ENCODE measurements around the gene RNF186.
"Not testable (repeated sequence)": the region's sequence is repeated elsewhere in the genome, so short reads cannot be mapped to it uniquely, and the experiment has no call there.

DNA sequence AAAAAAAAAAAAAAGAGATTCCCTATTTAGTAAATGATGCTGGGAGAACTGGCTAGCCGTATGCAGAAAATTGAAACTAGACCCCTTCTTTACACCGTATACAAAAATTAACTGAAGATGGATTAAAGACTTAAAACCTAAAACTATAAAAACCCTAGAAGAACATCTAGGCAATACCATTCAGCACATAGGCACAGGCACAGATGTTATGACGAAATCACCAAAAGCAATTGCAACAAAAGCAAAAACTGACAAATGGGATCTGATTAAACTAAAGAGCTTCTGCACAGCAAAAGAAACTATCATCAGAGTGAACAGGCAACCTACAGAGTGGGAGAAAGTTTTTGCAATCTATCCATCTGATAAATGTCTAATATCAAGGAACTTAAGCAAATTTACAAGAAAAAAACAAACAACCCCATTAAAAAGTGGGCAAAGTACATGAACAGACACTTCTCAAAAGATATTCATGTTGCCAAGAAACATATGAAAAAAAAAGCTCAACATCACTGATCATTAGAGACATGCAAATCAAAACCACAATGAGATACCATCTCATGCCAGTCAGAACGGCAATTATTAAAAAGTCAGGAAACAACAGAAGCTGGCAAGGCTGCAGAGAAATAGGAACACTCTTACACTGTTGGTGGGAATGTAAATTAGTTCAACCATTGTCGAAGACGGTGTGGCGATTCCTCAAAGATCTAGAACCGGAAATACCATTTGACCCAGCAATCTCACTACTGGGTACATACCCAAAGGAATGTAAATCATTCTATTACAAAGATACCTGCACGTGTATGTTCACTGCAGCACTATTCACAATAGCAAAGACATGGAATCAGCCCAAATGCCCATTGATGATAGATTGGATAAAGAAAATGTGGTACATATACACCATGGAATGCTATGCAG, 24.8 kb downstream of the RNF186 start:
- TF ChIP-seq, protein P1, sequence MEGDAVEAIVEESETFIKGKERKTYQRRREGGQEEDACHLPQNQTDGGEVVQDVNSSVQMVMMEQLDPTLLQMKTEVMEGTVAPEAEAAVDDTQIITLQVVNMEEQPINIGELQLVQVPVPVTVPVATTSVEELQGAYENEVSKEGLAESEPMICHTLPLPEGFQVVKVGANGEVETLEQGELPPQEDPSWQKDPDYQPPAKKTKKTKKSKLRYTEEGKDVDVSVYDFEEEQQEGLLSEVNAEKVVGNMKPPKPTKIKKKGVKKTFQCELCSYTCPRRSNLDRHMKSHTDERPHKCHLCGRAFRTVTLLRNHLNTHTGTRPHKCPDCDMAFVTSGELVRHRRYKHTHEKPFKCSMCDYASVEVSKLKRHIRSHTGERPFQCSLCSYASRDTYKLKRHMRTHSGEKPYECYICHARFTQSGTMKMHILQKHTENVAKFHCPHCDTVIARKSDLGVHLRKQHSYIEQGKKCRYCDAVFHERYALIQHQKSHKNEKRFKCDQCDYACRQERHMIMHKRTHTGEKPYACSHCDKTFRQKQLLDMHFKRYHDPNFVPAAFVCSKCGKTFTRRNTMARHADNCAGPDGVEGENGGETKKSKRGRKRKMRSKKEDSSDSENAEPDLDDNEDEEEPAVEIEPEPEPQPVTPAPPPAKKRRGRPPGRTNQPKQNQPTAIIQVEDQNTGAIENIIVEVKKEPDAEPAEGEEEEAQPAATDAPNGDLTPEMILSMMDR (IDR thresholded peaks at IDR 0.05): not testable (repeated sequence)
- TF ChIP-seq POLR2A (IDR thresholded peaks at IDR 0.05): not testable (repeated sequence)

Measured in tibial nerve (tissue), 3 donors.